DMS153 (cell line): Measurements from ENCODE around the gene CNBP.
"Not testable (repeated sequence)": the region's sequence is repeated elsewhere in the genome, so short reads cannot be mapped to it uniquely, and the experiment has no call there.

ENCODE experiments used
- DNase-seq: peaks from one replicate; lab custom pipeline; 2025; lab: John Stamatoyannopoulos, UW

CNBP gene

DNA sequence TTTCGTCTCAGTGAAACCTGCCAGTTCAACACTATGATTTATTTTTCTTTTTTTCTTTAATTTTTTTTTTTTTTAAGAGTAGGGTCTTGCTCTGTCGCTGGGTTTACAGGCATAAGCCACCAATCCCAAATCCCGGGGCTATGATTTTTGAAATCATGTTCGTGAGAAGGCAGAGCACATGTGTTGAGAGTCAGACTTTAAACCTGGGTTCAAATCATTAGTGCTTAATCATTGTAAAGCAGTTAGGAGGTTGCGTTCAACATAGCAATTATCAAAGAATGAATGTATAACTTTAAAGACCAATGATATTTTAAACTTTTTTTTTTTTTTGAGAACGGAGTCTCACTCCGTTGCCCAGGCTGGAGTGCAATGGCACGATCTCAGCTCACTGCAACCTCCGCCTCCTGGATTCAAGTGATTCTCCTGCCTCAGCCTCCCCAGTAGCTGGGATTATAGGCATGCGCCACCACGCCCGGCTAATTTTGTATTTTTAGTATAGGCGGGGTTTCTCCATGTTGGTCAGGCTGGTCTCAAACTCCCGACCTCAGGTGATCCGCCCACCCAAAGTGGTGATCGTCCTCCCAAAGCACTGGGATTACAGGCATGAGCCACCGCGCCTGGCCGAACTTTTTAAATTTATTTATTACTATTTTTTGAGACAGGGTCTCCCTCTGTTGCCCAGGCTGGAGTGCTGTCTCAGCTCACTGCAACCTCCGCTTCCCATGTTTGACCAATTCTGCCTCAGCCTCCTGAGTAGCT lies 1.3 kb upstream of the CNBP start:
- not testable (repeated sequence) for DNase-seq

DNA sequence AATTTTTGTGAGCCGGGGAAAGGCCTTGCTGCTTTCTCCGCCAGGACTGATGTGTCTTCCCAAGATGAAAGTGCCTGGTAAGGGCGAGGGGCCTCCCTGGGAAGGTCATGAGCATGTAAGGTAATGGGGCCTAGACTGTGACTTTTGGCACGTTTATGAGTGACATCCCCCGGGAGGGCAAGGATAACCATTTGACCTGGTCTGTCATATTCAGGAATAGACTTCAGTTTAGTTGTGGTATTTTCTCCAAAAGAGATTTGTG lies 631 bp upstream of the CNBP start:
- no peak for DNase-seq

DNA sequence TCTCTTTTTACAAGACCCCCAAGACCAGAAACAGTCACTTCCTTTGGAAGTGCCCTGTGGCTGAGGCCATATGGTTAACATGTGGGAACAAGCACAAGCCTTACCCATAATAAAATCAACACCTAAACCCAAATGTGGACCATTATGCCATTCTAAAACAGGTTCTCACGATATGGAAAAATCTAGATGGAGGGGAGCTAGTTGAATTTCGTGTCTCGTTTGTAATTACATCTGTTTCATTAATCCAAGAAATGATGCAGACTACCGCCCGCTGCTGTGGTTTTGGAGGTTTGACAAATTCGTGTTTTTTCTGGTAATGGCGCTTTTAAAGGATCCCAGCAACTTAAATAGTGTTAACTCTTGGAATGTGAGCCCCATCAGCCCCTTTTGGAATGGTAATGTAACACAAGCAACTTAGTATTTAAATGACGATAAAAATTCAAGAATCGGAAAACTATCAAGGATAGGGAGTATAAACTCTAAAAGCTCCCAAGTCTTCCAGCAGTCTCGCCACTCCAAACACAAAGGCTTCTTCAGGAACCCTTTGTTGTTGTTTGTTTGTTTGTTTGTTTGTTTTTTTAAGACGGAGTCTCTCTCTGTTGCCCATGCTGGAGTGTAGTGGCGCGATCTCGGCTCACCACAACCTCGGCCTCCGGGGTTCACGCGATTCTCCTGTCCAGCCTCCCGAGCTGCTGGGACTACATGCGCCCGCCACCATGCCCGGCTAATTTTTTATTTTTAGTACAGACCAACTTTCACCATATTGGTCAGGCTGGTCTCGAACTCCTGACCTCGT lies 1.1 kb downstream of the CNBP start:
- DNase-seq, result no peak

DNA sequence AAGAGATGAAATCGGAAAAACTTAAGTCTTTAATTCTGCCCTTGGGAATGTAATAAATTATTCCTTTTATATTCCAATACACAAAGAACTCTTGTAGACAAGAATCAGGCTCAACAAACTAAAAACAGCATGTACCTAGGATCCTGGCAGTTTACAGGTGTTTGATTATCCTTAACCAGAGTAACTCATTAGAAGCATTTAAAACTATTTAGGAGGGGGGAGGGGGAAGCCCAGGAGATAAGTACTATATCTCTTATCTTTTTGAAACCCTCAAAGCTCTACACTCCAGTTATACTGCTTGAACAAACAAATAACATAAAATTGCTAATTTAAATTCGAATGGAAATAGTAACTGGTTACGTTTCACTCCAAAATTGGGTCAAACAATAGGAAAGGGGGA lies 1.9 kb downstream of the CNBP start:
- no peak for DNase-seq

GRCh38 chr3:129180461-129180860 lies 3.2 kb downstream of the CNBP start:
- DNase-seq, result no peak

GRCh38 chr3:129176051-129176450 lies 7.6 kb downstream of the CNBP start:
- no peak for DNase-seq

DNA sequence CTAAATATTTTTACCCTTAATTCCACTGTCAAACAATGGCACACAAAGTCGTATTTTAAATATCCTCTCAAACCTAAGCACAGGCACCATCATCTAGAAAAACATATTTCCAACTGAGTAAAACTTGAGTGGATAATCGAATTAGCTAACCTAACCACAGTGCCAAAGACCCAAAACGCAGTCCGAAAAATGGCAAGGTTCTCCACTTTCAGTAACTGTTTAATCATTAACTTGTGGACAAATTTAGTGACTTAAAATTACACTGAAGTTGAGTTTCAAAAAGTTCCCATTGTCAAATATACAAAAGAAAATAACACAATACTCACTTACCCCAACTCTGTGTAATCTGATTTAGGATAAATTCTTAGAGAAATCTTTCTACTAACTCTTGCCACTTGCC lies 10.0 kb downstream of the CNBP start:
- no peak for DNase-seq

GRCh38 chr3:129173206-129173605 lies 10.5 kb downstream of the CNBP start:
- no peak for DNase-seq

GRCh38 chr3:129166579-129167332 lies 16.9 kb downstream of the CNBP start:
- no peak for DNase-seq

GRCh38 chr3:129165594-129165993 lies 18.1 kb downstream of the CNBP start:
- not testable (repeated sequence) for DNase-seq

DNA sequence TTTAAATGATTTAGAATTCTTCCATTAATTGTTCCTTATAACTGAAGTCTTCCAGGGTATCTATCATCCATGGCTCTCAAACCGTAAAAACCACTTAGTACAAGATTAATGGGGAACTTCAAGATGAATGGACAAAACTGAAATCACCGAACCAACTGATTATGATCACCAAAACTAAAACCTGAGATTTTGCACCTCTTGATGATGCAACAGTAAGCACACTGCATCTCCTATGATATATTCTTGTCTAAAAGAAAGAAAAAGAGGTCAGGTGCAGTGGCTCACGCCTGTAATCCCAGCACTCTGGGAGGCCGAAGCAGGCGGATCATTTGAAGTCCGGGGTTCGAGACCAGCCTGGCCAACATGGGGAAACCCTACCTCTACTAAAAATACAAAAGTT lies 19.2 kb downstream of the CNBP start:
- DNase-seq, result no peak

DNA sequence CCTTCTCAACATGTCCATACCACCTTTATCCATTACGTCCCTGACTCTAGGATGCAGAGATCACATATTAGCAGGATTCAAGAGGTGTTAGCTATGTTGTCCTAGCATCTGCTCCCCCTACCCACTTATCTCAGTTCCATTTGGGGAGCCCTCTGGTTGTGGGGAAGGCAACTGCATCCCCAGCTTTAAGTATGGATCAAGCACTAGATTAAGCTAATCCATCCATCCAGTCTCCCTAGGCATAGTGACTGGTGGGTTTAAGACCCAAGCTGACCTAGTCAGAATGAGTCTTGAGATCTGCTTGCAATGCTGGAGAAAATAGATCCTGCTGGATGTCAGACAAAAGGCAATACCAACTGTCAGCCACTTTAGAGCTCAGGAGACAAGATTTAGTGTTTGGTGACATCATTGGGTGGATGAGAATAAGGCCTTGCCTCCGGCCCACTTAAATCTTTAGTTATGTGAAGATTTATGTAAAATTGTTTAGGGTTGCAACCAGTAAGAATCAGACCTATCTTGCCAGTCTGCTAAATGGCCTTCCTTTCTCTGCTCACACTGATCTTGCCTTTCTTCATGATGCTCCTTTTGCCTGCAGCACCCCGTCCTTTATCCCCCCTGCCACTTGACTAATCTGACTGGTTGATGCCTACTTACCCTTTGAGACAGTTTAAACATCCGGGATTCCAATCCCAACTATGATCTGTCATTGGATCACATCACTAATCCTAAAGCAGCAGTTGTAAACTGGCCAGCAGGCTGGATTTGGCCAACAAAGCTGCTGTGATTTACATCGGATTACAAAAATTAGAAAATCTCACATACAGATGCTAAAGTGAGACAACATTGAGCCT lies 20.7 kb downstream of the CNBP start:
- no peak for DNase-seq

GRCh38 chr3:129161860-129162271 lies 21.8 kb downstream of the CNBP start:
- peak; percentile 3 for DNase-seq

DNA sequence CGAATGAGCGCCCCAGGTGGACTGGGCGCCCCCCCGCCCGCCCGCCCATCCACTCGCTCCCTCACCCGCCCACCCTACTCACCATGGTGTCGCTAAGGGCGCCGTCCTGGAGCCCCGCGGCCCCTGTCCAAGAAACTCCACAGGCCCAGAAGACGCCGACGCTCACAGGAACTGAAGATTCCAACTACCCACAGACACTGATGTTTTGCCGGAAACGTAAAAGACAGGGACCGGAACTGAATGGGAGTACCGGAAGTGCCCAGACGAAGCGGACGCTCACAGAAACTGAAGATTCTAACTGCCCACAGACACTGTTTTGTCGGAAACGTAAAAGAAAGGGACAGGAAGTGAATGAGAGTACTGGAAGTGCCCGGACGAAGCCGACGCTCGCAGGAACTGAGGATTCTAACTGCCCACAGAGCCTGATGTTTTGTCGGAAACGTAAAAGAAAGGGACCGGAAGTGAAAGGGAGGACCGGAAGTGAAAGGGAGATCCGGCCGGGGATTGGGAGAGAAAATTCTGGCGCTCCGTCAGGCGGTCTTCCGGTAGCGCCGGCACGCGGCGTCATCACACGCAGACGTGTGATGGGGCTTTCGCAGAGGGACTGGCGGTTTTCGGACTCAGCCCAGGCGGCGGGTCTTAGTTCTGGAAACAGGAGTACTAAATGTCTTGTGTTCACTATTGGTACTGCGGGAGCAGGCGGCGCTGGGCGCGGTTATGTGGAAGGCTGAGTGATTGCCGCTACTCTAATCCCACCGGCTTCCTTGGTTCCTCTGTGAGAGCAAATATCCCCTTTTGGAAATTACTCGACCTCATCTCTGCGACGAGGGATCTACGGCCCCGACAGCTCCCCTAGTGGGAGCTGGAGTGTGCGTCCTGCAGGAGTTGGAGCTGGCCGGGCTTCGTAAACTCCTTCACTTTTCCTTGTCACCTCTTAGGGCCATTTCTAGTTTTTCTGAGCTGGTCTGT lies 22.5 kb downstream of the CNBP start, which contains the start of gene ISY1:
ISY1 (minus strand) TSS at position 173 of the 969 bp plus-strand sequence; CDS start at position 85, 88 bp downstream.
- DNase-seq, result peak; percentile 85

DNA sequence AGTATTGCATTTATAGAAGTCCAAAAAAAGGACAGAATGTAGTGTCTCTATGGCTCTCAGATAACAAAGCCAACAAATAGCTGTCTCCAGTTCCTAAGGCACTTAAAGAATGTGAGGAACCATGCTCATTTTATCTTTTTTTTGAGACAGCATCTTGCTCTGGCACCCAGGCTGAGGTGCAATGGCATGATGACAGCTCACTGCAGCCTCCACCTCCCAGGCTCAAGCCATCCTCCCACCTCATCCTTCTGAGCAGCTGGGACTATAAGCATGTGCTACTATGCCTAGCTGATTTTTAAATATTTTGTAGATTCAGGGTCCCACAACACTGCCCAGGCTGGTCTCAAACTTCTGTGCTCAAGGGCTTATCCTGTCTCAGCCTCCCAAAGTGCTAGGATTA lies 38.9 kb downstream of the CNBP start:
- DNase-seq, result no peak

GRCh38 chr3:129141011-129141410 lies 42.7 kb downstream of the CNBP start:
- DNase-seq, result not testable (repeated sequence)

DNA sequence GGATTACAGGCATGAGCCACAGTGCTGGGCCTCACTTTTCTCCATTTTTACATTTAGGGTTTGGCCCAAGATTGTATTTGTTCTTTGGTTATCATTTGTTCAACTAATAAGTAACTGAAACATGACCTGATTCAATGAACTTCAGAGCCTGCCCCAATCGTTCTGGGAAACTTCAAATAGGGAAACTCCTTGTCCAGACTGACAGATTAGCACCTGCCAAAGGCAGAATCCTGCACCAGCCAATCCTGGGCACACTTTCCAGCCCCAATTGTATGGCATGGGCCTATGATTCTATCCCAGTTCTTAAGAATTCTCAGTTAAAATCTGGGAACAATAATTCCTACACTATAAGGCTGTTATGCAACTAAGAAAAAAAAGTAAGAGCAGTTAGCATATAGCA lies 43.8 kb downstream of the CNBP start:
- no peak for DNase-seq

DNA sequence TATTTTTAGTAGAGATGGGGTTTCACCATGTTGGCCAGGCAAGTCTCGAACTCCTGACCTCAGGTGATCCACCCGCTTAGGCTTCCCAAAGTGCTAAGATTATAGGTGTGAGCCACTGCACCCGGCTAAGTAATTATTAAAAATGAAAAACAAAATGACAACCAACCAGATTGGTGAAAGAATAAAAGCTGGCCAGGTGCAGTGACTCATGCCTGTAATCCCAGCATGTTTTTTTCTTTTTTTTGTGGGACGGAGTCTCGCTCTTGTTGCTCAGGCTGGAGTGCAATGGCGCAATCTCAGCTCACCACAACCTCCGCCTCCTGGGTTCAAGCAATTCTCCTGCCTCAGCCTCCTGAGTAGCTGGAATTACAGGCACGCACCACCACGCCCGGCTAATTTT lies 47.4 kb downstream of the CNBP start:
- not testable (repeated sequence) for DNase-seq

- DNase-seq, result no peak
Observed at GRCh38 chr3:129132097-129132866, 51.4 kb downstream of the CNBP start.
